DOHH2 (cell line): ENCODE data around the gene RAD51B.

Source experiments
- H3F3A ChIP-seq: fragments of 200-600 bp; sonication (generic), shearing (Covaris generic); 2 replicates; pipeline ENCODE4 v1.6.0; 2016; ENCODE audit warnings: antibody characterized with exemption, mild to moderate bottlenecking; ENCODE audit not compliant: control insufficient read depth, insufficient read depth
- H3K27ac ChIP-seq: fragments of 200-600 bp; sonication (generic); 2 replicates; pipeline ENCODE4 v1.5.1; 2014; ENCODE audit warnings: low read depth, mild to moderate bottlenecking, low read length, moderate library complexity
- H3K27me3 ChIP-seq: fragments of 200-600 bp; sonication (generic); 2 replicates; pipeline ENCODE4 v1.6.1; 2014; ENCODE audit warnings: mild to moderate bottlenecking, low read length, mixed read lengths; ENCODE audit not compliant: control insufficient read depth
- H3K36me3 ChIP-seq: fragments of 200-600 bp; sonication (generic); 2 replicates; pipeline ENCODE4 v1.6.1; 2014; ENCODE audit warnings: mild to moderate bottlenecking, low read length, moderate library complexity, mixed read lengths; ENCODE audit not compliant: control insufficient read depth
- H3K4me1 ChIP-seq: fragments of 200-600 bp; sonication (generic); 2 replicates; pipeline ENCODE4 v1.6.1; 2014; ENCODE audit warnings: mild to moderate bottlenecking, low read length, mixed read lengths; ENCODE audit not compliant: control insufficient read depth
- H3K4me2 ChIP-seq: fragments of 200-600 bp; sonication (generic); 2 replicates; pipeline ENCODE4 v1.6.0; 2014; ENCODE audit warnings: mild to moderate bottlenecking, low read length, moderate library complexity
- H3K4me3 ChIP-seq: fragments of 200-600 bp; sonication (generic); 2 replicates; pipeline ENCODE4 v1.5.1; 2014; ENCODE audit warnings: mild to moderate bottlenecking, low read length, mixed read lengths
- H3K79me2 ChIP-seq: fragments of 200-600 bp; sonication (generic); 2 replicates; pipeline ENCODE4 v1.6.1; 2014; ENCODE audit warnings: mild to moderate bottlenecking, low read length, mixed read lengths; ENCODE audit not compliant: control insufficient read depth
- H3K9me2 ChIP-seq: fragments of 200-600 bp; sonication (generic); replicated peaks from 2 replicates; pipeline ENCODE4 v1.6.1; 2014; ENCODE audit warnings: mild to moderate bottlenecking, low read length, mixed read lengths; ENCODE audit not compliant: control insufficient read depth
- H3K9me3 ChIP-seq: fragments of 200-600 bp; sonication (generic); 2 replicates; pipeline ENCODE4 v1.6.1; 2014; ENCODE audit warnings: antibody characterized with exemption, low read length, mixed read lengths; ENCODE audit not compliant: control insufficient read depth, insufficient read depth
- H4K20me1 ChIP-seq: fragments of 200-600 bp; sonication (generic); 2 replicates; pipeline ENCODE4 v1.6.0; 2014; ENCODE audit warnings: low read depth, mild to moderate bottlenecking, antibody characterized with exemption, low read length, moderate library complexity; ENCODE audit not compliant: control insufficient read depth, insufficient read depth
- EZH2phosphoT487 ChIP-seq: fragments of 200-600 bp; sonication (generic); IDR thresholded peaks from 2 replicates; pipeline ENCODE4 v1.6.1; 2017; ENCODE audit warnings: borderline replicate concordance, mild to moderate bottlenecking, antibody characterized with exemption, low read length, moderate library complexity, mixed read lengths
- TF ChIP-seq, protein P1 (sequence below): fragments of 200-600 bp; sonication (generic); IDR thresholded peaks from one replicate; pipeline ENCODE4 v1.5.1; 2014; ENCODE audit warnings: antibody characterized with exemption, mild to moderate bottlenecking, low read depth, low read length; ENCODE audit not compliant: poor library complexity, severe bottlenecking

The RAD51B gene

DNA sequence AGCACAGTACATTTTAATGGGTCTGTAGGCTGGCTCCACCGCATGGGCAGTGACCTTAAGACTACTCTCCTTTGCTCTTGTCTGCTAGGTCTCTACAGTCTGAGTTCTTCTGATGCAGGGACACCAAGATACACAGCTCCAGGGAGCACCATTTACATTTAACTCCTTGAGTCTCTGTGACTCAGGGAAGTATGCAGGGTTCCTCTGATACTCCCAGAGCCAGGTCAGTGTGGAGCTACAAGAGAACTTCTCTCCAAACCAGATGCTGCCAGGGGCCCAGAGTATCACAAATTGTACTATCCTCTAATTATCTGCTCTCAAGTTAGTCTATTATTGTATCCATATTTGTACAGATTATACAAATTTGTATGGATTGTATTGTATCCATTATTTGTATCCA is 958.1 kb downstream of the RAD51B start:
- peaks cover 26% of the 10 kb centered on the region for H3K4me1 ChIP-seq
- no peaks in the 10 kb centered on the region for H3F3A ChIP-seq
- H3K27ac ChIP-seq: no peak overlapping the region

More for the DNA sequence above, 958.1 kb downstream of the RAD51B start:
- TF ChIP-seq, protein P1, sequence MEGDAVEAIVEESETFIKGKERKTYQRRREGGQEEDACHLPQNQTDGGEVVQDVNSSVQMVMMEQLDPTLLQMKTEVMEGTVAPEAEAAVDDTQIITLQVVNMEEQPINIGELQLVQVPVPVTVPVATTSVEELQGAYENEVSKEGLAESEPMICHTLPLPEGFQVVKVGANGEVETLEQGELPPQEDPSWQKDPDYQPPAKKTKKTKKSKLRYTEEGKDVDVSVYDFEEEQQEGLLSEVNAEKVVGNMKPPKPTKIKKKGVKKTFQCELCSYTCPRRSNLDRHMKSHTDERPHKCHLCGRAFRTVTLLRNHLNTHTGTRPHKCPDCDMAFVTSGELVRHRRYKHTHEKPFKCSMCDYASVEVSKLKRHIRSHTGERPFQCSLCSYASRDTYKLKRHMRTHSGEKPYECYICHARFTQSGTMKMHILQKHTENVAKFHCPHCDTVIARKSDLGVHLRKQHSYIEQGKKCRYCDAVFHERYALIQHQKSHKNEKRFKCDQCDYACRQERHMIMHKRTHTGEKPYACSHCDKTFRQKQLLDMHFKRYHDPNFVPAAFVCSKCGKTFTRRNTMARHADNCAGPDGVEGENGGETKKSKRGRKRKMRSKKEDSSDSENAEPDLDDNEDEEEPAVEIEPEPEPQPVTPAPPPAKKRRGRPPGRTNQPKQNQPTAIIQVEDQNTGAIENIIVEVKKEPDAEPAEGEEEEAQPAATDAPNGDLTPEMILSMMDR: no peak
- TF ChIP-seq EZH2phosphoT487: no peak
- no peak overlapping the region for H3K4me3 ChIP-seq
- H3K9me2 ChIP-seq: no peaks in the 10 kb centered on the region
- no peaks in the 10 kb centered on the region for H3K9me3 ChIP-seq
- no peaks in the 10 kb centered on the region for H3K27me3 ChIP-seq
- no peaks in the 10 kb centered on the region for H4K20me1 ChIP-seq
- H3K36me3 ChIP-seq: no peaks in the 10 kb centered on the region
- no peak overlapping the region for H3K4me2 ChIP-seq
- no peaks in the 10 kb centered on the region for H3K79me2 ChIP-seq
